GM21528 (cell line): ENCODE data around the gene UQCC5.

Experiments
- ATAC-seq: cut with Tn5 transposase; IDR thresholded peaks from one replicate; pipeline ENCODE4 v1.9.1; 2021; ENCODE audit warnings: mild to moderate bottlenecking, moderate library complexity; ENCODE audit not compliant: unreplicated experiment, low FRiP score

The UQCC5 gene, protein sequence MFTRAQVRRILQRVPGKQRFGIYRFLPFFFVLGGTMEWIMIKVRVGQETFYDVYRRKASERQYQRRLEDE

DNA sequence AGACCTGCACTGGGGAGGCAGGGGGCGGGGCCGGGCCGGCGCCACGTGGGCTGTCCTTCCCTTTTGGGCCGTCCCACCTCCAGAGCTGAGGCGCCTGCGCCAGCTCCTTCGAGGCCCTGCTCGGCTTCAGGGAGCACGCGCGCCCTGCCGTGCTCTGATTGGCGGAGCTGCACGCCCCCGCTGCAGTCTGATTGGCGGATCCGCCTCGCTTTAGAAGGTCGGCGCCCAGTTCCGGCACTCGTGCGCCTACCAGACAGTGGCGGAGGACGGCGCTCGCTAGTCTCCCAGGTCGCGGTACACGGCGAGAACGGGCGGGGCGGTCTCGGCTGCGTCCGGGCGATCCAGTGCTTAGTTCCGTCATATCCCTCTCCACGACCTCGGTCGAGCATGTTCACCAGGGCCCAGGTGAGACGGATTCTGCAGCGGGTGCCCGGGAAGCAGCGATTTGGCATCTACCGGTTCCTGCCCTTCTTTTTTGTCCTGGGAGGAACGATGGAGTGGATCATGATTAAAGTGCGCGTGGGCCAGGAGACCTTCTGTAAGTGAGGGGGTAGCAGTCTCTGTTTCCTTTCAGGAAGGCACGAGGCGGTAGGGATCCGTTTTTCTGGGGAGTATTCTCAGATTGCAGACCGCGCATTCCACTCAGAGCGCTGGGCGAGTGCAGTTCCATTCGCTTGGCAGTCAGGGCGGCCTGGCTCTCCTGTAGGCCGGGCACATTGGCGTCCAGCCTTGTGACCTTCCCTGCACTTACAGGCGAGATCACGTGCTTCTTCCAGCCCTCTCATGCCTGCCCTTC is at the start of gene UQCC5:
Gene UQCC5 (plus strand): TSS at position 237 of the 796 bp plus-strand sequence. CDS start 151 bp downstream, at position 388.
- peak; percentile 81 for ATAC-seq

DNA sequence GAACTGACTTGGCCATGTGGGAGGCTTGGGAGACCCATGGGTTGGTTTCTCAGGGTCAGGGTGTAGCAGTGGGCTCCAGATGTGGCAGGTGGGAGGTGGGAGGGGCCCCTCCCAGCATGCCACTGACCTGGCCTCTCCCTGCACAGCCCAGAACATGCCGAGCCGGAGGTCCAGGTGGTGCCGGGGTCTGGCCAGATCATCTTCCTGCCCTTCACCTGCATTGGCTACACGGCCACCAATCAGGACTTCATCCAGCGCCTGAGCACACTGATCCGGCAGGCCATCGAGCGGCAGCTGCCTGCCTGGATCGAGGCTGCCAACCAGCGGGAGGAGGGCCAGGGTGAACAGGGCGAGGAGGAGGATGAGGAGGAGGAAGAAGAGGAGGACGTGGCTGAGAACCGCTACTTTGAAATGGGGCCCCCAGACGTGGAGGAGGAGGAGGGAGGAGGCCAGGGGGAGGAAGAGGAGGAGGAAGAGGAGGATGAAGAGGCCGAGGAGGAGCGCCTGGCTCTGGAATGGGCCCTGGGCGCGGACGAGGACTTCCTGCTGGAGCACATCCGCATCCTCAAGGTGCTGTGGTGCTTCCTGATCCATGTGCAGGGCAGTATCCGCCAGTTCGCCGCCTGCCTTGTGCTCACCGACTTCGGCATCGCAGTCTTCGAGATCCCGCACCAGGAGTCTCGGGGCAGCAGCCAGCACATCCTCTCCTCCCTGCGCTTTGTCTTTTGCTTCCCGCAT is 49.2 kb upstream of the UQCC5 start:
- no peak for ATAC-seq

DNA sequence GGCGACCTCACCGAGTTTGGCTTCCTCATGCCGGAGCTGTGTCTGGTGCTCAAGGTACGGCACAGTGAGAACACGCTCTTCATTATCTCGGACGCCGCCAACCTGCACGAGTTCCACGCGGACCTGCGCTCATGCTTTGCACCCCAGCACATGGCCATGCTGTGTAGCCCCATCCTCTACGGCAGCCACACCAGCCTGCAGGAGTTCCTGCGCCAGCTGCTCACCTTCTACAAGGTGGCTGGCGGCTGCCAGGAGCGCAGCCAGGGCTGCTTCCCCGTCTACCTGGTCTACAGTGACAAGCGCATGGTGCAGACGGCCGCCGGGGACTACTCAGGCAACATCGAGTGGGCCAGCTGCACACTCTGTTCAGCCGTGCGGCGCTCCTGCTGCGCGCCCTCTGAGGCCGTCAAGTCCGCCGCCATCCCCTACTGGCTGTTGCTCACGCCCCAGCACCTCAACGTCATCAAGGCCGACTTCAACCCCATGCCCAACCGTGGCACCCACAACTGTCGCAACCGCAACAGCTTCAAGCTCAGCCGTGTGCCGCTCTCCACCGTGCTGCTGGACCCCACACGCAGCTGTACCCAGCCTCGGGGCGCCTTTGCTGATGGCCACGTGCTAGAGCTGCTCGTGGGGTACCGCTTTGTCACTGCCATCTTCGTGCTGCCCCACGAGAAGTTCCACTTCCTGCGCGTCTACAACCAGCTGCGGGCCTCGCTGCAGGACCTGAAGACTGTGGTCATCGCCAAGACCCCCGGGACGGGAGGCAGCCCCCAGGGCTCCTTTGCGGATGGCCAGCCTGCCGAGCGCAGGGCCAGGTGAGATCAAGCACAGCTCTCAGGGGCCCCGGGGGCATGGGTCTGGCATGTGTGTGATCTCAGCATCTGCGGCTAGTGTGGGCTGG is 48.4 kb upstream of the UQCC5 start:
- ATAC-seq: no peak

DNA sequence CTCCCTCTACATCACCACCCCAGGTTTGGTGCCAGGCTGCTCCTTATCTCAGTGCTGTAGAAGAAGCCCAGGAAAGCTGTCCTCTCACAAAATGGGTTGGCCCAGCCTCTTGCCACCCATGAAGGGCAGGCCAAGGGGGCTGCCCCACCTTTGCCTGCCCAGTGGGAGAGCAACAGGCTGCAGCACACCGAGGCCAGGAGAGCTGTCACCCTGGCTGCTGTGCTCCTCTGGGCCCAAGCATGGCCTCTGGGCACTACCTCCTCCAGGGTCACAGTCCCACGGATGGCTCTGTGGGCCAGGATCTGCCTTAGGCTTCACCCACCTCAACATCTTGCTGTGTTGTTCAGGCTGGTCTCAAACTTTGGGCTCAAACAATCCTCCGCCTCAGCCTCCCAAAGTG is 47.7 kb upstream of the UQCC5 start:
- ATAC-seq: no peak

DNA sequence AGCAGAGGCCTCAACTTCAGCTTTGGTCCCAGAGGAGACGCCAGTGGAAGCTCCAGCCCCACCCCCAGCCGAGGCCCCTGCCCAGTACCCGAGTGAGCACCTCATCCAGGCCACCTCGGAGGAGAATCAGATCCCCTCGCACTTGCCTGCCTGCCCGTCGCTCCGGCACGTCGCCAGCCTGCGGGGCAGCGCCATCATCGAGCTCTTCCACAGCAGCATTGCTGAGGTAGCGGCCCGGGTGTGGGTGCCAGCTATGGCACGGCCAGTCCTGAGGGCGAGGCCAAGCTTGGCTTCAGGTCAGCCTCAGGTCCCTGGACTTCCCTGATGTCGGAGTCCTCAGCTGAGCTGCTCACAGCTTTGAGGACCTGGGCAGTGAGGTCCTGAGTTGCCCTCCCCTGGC is 47.0 kb upstream of the UQCC5 start:
- no peak for ATAC-seq

DNA sequence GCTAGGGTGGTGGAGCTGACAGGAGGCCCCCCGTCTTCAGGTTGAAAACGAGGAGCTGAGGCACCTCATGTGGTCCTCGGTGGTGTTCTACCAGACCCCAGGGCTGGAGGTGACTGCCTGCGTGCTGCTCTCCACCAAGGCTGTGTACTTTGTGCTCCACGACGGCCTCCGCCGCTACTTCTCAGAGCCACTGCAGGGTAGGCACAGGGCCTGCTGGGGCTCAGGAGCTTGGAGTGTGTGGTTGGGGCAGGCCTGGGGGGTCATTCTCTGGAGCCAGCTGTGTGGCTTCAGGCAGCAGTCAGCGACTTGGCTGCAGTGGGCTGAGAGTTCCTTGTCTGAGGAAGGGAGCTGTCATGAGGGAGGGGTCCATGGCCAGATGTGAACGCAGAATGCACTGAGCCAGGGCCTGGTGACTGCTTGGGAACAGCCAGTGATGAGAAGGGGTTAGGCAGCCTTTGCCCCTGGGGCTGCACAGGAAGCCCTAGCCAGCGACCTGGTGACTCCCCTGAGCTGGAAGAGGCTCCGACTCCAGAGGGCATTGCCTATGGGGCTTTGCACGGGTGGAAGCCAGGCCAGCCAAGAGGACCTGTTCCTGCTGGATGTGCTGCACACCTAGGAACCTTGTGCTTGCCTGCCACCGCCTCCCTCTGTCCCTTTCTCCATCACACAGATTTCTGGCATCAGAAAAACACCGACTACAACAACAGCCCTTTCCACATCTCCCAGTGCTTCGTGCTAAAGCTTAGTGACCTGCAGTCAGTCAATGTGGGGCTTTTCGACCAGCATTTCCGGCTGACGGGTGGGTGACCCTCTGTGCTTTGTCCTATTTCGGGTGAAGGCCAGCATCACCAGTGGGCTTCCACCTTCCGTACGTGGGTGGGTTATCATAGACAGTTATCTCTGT is 46.1 kb upstream of the UQCC5 start:
- no peak for ATAC-seq

DNA sequence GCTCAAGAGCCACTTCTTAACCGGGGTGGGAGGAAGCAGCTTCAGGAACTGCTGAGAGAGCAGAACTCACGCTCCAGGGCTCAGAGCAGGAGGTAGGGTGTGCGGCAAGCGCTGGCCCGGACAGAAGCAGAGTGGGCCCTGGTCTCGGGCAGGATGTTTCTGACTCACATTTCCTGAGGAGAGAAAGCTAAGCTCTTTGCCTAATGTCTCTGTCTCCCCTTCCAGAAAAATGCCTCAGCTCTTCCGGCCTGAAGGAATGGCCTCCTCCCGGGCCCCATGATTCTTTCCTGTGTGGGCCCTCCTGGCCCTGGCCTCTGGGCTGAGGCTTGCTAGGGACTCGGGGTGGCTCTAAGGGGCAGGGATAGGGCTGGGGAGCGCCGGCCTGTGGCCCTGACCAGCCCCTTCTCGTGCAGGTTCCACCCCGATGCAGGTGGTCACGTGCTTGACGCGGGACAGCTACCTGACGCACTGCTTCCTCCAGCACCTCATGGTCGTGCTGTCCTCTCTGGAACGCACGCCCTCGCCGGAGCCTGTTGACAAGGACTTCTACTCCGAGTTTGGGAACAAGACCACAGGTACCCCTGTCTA is 45.4 kb upstream of the UQCC5 start:
- ATAC-seq: no peak

DNA sequence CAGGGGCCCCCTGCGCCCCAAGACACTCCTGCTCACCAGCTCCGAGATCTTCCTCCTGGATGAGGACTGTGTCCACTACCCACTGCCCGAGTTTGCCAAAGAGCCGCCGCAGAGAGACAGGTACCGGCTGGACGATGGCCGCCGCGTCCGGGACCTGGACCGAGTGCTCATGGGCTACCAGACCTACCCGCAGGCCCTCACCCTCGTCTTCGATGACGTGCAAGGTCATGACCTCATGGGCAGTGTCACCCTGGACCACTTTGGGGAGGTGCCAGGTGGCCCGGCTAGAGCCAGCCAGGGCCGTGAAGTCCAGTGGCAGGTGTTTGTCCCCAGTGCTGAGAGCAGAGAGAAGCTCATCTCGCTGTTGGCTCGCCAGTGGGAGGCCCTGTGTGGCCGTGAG is 44.3 kb upstream of the UQCC5 start:
- no peak for ATAC-seq

DNA sequence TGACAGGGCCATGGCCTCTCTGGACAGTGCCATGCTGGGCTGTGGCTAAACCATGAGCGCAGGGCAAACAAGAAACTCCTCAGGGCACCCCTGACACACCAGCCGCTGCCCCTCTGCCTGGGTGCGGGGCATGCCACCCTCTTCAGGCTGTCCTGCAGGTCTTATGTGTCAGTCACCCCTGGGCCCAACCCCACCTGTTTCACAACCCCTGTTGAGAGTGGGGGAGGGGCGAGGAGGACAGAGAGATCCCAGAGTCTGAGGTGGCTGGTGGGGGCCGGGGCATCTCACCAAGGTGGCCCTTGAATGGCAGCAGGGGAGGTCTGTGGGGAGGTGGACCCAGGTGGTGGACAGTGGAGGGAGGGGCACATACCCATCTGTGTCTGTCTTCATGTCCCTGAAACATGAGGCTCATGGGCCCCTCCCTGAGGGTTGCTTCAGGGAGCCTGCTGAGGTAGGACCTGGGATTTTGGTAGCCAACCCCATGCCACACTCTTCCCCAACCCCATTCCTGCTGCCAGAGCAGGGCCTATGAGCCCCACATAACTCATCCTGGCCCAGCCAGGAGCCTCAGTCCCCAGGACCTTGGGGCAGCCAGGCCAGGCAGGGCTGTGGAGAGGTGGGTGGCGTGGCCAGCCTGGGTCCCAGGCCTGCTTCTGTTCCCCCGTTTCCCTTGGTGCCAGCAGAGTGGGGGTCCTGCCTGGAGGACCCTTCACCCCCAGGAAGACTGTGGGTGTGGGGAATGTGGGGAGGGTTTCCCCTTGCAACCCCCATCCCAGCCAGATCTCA is 43.0 kb upstream of the UQCC5 start:
- ATAC-seq: no peak

DNA sequence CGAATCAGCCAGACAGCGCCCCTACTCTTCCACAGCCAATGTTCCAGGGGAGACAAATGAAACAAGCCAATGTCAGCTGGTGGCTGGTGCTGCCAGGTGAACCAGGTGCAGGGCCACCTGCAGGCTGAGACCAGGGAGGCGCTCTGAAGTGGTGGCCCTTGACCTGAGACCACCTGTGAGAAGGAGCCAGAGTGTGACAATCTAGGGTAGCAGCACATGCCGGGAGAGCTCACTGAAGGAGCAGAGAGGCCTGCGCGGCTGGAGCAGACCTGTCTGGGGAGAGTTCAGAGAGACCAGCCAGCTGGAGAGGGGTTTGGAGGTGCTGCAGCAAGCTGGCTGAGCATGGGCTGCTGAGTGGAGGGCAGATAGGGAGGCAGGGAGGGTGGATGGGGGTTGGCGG is 42.0 kb upstream of the UQCC5 start:
- ATAC-seq: no peak

DNA sequence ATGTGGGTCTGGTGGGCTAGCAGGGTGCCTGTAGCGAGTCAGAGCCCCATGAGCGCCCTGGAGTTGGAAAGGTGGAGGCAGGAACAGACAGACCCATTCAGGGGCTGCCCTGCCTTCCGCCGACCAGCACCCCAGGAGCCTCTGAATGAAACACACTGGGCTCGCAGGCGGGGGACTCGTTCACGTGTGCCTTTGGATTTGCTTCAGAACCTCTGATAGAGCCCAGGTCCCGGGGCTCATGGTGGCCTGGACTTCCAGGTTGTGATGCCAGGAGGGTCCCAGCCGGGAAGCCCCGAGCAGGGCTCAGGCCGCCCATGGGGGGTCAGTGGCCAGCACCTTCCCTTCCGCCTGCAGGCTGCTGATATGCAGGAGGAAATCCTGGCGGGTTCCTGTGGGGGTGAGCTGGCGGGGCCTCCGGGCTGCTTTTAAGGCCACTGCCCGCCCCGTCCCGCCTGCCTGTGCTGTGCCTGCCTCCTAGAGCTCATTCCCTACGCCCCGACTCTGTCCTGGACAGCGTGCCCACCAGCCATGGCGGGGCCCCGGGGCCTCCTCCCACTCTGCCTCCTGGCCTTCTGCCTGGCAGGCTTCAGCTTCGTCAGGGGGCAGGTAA is 41.4 kb upstream of the UQCC5 start, which contains the start of gene STAB1:
Gene STAB1 (plus strand): TSS at position 453 of the 610 bp plus-strand sequence. CDS start 76 bp downstream, at position 529.
- ATAC-seq: no peak

DNA sequence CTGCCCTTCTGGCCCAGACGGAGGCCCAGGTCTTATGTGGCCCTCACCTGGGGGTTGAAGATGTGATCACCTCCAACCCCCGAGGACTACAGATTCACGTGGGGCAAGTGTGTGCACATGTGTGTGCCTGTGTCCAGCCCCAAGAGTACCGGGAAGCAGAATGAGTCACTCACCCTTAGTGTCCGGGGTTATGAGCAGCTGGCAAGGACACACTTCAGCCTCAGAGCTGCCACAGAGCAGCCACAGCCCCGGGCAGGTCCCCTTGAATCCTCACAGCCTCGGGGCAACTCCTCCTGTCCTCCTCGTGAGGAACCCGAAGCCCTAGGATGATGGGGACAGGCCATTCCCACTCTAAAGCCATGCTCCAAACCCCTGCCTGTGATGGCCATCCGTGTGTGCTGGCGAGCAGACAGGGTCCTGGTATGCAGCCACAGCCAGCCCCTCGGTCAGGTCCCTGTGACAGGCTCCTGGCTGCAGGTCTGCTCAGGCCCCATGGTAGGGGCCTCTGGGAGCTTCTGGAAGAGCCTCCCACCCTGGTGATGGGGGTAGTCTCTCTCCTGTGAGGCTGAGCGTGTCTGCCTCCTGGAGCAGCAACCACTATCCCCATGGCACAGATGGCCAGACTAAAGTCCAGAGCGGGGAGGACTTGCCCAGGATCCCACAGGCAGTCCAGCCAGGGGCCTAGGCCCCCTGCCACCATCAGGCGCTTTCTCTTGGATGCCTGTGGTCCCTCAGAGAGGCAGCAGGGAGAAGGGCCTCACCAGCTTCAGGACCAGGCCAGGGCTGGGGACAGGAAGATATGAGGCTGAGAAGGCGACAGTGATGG is 40.4 kb upstream of the UQCC5 start:
- no peak for ATAC-seq

DNA sequence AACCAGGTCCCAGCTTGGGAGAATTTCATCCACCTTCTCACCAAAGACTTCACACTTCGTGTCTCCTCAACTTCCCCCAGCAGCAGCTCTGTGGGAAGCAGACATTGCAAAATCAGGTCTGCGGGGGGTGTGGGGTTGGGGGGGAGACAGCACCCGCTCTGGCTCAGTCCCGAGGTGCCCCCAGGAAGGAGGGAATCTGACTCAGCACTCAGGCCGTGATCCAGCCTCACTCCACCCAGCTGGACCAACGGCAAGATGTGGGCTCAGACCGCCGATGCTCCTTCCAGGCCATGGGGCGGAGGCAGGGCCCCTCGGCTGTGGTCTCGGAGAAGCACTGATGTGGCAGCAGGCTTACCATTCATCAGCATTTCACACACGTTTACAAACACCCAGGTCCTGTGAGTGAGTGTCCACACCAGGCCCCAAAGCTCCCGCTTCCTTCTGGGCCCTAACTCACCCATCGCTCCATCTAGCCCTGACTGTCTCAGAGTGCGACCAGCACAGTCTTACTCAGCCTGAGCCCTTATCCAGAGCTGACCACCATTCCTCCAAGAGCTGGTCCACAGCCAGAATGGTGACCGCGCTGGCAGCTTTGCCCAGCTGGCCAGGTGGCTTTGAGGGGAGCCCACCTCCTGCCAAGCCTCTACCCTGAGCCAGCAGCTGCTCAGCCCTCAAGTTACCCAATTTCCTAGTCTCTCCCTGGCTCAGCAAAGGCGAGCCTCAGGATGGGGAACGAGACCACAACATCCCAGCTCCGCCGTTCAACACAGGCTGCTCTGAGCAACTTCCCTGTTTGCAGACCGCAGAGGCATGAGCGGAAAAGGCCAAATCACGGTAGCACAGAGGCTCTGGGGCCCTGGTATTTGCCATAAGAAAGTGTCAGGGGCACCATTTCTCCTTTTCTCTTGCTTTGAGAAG is 38.0 kb upstream of the UQCC5 start:
- no peak for ATAC-seq

DNA sequence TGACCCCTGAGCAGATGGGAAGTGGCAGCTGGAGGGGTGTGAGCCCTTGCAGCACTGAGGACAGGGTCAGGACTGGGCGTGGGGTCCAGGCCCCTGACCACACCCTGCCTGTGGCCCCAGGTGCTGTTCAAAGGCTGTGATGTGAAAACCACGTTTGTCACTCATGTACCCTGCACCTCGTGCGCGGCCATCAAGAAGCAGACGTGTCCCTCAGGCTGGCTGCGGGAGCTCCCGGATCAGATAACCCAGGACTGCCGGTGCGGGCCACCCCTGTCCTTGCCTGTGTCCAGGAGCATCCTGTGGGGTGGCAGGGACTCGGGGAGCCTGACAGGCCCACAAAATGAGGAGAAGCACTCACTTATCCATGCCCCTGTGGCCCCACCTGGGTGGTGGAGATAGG is 35.4 kb upstream of the UQCC5 start:
- no peak for ATAC-seq

DNA sequence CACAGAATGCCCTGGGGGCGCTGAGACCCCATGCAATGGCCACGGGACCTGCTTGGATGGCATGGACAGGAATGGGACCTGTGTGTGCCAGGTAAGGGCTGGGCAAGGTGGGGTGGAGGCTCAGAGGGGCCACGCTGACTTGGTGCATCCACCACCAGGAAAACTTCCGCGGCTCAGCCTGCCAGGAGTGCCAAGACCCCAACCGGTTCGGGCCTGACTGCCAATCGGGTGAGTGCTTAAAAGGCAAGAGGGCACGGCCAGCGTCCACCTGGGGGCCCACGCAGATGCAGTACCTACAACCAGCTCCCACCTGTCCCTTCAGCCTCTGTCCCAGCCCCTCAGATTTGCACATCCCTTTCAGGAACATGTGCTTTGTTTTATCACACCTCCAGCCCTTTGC is 34.4 kb upstream of the UQCC5 start:
- ATAC-seq: no peak

DNA sequence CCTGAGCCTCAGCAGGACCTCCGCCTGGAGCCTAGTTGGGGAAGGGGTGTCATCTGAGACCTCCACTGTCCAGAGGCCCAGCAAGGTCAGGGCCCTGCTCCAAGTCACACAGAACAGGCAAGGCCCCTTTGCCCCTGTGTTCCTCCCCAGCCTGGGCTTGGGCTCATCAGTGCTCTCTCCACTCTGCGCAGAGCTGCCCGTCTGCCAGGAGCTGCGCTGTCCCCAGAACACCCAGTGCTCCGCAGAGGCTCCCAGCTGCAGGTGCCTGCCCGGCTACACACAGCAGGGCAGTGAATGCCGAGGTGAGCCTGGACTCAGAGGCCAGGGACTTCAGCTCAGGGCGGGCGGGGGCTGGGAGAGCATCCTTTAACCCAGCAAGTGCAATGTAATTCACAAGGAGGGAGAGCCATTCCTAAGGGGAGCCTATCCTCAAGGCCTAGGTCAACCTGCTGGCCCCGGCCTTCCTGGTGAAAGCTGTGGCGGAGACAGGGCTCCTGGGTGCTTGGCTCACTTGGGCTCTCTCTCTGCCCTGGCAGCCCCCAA is 33.5 kb upstream of the UQCC5 start:
- ATAC-seq: no peak
